VCaP (cell line): ENCODE measurements around the gene SULF2.

Source experiments
- H3K27ac ChIP-seq: fragments of 450-650 bp; 2 replicates; pipeline ENCODE4 v1.5.1; 2017
- TF ChIP-seq, protein P1 (sequence below): fragments of 450-650 bp; conservative IDR thresholded peaks from 2 replicates; pipeline ENCODE4 v1.5.1; 2017; ENCODE audit warnings: mild to moderate bottlenecking, moderate library complexity

SULF2 gene

DNA sequence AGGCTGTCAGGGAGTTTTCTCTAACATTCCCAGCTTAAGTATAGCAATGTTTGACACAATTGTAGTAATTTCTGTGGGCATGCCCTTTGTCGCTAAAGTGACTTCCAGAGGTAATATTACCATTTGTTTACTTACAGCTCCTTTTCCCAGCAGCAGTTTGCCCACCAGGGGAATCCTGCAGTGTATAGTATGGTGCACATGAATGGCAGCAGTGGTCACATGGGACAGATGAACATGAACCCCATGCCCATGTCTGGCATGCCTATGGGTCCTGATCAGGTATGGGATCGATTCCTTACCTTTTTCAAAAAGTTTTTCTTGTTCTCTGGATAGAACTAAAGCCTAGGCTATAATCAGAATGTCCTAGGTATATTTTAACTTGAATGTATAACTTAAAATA lies 132.5 kb downstream of the SULF2 start:
- TF ChIP-seq, protein P1, sequence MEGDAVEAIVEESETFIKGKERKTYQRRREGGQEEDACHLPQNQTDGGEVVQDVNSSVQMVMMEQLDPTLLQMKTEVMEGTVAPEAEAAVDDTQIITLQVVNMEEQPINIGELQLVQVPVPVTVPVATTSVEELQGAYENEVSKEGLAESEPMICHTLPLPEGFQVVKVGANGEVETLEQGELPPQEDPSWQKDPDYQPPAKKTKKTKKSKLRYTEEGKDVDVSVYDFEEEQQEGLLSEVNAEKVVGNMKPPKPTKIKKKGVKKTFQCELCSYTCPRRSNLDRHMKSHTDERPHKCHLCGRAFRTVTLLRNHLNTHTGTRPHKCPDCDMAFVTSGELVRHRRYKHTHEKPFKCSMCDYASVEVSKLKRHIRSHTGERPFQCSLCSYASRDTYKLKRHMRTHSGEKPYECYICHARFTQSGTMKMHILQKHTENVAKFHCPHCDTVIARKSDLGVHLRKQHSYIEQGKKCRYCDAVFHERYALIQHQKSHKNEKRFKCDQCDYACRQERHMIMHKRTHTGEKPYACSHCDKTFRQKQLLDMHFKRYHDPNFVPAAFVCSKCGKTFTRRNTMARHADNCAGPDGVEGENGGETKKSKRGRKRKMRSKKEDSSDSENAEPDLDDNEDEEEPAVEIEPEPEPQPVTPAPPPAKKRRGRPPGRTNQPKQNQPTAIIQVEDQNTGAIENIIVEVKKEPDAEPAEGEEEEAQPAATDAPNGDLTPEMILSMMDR = no peak

GRCh38 chr20:47652301-47652700 lies 133.0 kb downstream of the SULF2 start:
- TF ChIP-seq, protein P1 = no peak
- H3K27ac ChIP-seq = no peak overlapping the region

More for the DNA sequence above, 132.5 kb downstream of the SULF2 start:
- no peak overlapping the region for H3K27ac ChIP-seq

DNA sequence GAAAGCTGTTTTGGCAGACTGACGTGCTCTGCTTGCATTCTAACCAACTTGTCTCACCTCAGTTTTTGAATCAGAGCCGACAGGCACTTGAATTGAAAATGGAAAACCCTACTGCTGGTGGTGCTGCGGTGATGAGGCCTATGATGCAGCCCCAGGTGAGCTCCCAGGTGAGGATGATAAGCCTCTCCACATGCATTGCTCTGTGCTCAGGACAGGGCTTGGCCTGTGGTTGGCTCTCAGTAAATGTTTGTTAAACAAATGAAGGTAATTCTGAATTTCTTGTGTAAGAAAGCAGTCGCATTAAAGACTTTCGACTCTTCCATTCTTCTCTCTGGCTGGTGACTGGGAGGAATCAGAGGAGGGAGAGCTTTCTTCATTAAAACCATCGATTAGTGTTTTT lies 136.3 kb downstream of the SULF2 start:
- no peak overlapping the region for H3K27ac ChIP-seq
- TF ChIP-seq, protein P1 = no peak

DNA sequence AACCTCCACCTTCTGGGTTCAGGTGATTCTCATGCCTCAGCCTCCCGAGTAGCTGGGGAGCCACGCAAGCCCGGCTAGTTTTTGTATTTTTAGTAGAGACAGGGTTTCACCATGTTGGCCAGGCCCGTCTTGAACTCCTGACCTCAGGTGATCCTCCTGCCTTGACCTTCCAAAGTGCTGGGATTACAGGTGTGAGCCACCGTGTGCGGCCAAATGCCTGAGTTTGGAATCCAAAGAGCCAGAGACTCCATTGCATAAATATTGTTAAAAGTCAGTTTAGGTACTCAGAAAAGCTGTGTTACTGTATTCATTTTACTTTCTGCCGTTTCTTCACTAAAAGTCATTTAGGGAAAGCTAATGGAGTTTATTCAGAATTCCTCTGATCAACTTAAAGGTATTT lies 137.3 kb downstream of the SULF2 start:
- TF ChIP-seq, protein P1 = no peak
- H3K27ac ChIP-seq = no peak overlapping the region

GRCh38 chr20:47645632-47646031 lies 139.6 kb downstream of the SULF2 start:
- TF ChIP-seq, protein P1 = no peak
- H3K27ac ChIP-seq = no peak overlapping the region

DNA sequence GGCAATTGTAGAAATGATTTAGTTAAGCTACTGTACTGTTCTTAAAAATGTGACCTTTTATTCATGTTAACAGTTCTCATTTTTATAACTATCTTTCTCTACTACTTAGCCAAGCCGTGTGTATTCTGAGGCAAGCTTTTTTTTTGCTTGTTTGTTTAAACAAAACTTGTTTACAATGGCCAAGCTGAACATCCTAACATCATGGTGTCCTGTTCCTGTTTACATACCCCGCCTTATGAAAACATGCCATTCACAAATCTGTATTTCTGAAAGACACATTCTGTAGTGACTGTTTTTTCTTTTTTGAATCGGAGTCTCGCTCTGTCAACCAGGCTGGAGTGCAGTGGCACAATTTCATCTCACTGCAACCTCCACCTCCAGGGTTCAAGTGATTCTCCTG lies 142.7 kb downstream of the SULF2 start:
- peak overlapping the region; percentile 9; the same call in 1 of the 2 replicates for H3K27ac ChIP-seq
- TF ChIP-seq, protein P1 = no peak

DNA sequence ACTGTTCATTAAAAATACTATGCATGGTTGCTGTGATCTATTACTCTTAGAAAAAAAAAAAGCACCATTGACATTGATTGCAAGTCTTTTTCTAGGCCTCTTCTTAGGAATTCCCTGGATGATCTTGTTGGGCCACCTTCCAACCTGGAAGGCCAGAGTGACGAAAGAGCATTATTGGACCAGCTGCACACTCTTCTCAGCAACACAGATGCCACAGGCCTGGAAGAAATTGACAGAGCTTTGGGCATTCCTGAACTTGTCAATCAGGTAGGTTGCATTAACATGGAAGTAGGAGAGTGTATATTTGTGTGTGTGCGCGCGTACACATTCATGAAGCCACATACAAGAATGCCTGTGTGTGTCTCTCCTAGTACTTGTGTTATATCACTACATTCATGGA lies 143.2 kb downstream of the SULF2 start:
- TF ChIP-seq, protein P1 = no peak
- peak overlapping the region; percentile 9; the same call in 1 of the 2 replicates for H3K27ac ChIP-seq
